HEK293T (cell line): ENCODE results near the gene FAM120C.

ENCODE experiments used
- ARNT ChIP-seq: fragments of 450-650 bp; IDR thresholded peaks from 2 replicates; pipeline ENCODE4 v1.6.1; 2017; ENCODE audit warnings: mild to moderate bottlenecking
- ELF4 ChIP-seq: fragments of 450-650 bp; IDR thresholded peaks from 2 replicates; pipeline ENCODE4 v1.6.1; 2017; ENCODE audit warnings: antibody characterized with exemption
- FOXK2 ChIP-seq: fragments of 450-650 bp; IDR thresholded peaks from 2 replicates; pipeline ENCODE4 v1.6.1; 2016; ENCODE audit warnings: mild to moderate bottlenecking
- HDGF ChIP-seq: fragments of 450-650 bp; IDR thresholded peaks from 2 replicates; pipeline ENCODE4 v1.6.1; 2017; ENCODE audit warnings: antibody characterized with exemption, borderline replicate concordance
- LEF1 ChIP-seq: fragments of 450-650 bp; IDR thresholded peaks from 2 replicates; pipeline ENCODE4 v1.6.1; 2017; ENCODE audit warnings: mild to moderate bottlenecking, borderline replicate concordance
- NFRKB ChIP-seq: fragments of 450-650 bp; IDR thresholded peaks from 2 replicates; pipeline ENCODE4 v1.6.1; 2016; ENCODE audit warnings: mild to moderate bottlenecking, moderate library complexity
- SP1 ChIP-seq: fragments of 450-650 bp; IDR thresholded peaks from 2 replicates; pipeline ENCODE4 v1.6.1; 2017
- SUZ12 ChIP-seq: fragments of 450-650 bp; IDR thresholded peaks from 2 replicates; pipeline ENCODE4 v1.6.1; 2016; ENCODE audit warnings: mild to moderate bottlenecking
- TARDBP ChIP-seq: fragments of 450-650 bp; IDR thresholded peaks from 2 replicates; pipeline ENCODE4 v1.6.1; 2016
- ZNF384 ChIP-seq: fragments of 450-650 bp; IDR thresholded peaks from 2 replicates; pipeline ENCODE4 v1.6.1; 2016
- TF ChIP-seq, protein P1 (sequence below): fragments of 450-650 bp; IDR thresholded peaks from 2 replicates; pipeline ENCODE4 v1.6.1; 2016

DNA sequence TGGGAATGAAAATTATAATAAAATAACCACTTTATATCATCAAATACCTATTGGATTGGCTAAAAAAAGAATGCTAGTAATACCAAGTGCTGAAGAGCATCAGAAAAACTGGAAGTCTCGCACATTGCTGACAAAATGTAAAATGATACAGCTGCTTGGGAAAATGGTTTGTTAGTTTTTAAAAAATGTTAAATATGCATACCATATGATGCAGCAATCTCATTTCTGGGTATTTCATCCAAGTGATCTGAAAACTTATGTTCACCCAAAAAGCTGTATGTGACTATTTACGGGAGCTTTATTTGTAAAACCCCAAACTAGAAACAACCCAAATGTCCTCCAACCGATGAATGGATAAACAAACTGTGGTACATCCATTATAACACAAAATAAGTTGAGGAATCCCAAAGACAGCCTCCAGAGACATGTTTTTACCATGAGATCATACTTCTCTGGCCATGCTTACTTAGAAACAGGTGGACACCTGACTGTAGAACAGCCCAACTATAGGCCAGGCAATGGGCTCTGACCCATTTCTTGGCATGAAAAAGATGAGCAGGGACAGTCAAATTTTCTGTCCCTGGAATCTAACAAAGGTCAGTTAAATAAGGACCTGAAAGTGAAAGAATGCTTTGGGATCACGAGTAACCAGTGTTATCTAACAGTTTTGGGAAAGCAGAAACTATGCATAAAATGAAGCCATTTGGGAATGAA lies 47.5 kb upstream of the FAM120C start:
- TF ChIP-seq ARNT: no peak
- no peak for TF ChIP-seq SP1
- no peak for TF ChIP-seq FOXK2
- no peak for TF ChIP-seq LEF1
- TF ChIP-seq TARDBP: no peak
- TF ChIP-seq, protein P1, sequence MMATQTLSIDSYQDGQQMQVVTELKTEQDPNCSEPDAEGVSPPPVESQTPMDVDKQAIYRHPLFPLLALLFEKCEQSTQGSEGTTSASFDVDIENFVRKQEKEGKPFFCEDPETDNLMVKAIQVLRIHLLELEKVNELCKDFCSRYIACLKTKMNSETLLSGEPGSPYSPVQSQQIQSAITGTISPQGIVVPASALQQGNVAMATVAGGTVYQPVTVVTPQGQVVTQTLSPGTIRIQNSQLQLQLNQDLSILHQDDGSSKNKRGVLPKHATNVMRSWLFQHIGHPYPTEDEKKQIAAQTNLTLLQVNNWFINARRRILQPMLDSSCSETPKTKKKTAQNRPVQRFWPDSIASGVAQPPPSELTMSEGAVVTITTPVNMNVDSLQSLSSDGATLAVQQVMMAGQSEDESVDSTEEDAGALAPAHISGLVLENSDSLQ: no peak
- TF ChIP-seq ELF4: no peak
- TF ChIP-seq ZNF384: no peak
- no peak for TF ChIP-seq SUZ12
- TF ChIP-seq NFRKB: no peak
- TF ChIP-seq HDGF: no peak
